HG02588 (cell line): ENCODE measurements around the gene LKAAEAR1.

Experiments used
- ATAC-seq: cut with Tn5 transposase; IDR thresholded peaks from one replicate; pipeline ENCODE4 v1.9.1; 2021; ENCODE audit warnings: mild to moderate bottlenecking, moderate library complexity; ENCODE audit not compliant: unreplicated experiment

The LKAAEAR1 gene

GRCh38 chr20:64039293-64040160 lies 44.7 kb downstream of the LKAAEAR1 start:
- no peak for ATAC-seq

DNA sequence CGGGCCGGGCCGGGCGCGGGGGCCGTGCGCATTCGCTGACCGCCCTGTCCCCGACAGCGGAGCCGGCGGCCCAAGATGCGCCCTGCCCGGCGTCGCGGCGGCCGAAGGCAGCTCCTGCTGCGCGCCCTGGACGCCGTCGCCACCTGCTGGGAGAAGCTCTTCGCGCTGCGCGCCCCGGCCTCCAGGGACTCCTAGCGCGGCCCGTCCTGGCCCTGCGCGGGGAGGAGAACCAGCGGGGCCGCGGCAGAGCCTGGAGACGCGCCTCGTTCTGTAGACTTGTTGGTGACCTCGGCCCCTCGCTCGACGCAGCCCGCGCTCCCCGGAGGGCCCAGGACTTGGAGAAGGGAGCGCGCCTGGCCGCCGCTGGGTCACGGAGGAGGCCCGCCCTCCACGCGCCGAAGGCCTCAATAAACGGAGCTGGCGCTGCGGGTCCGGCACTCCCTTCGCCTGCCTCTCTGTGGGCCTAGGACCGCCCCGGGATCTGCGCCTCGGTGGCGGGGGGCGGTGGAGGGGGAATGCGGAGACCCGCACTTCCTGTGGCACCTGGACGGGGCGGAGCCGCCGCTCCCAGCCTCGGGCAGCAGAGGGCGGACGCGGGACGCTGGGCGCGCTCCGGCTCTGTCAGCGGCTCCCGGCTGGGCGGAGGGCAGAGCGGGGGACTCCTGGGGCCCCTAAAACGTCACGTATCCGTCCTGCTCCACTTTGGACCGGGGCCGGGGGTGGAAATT lies 45.5 kb downstream of the LKAAEAR1 start:
- peak; percentile 54 for ATAC-seq

GRCh38 chr20:64038224-64038564 lies 46.0 kb downstream of the LKAAEAR1 start:
- peak; percentile 20 for ATAC-seq

- ATAC-seq = no peak
Measured at GRCh38 chr20:64037498-64038213, 46.5 kb downstream of the LKAAEAR1 start.

GRCh38 chr20:64037199-64037497 lies 47.0 kb downstream of the LKAAEAR1 start:
- ATAC-seq = no peak

DNA sequence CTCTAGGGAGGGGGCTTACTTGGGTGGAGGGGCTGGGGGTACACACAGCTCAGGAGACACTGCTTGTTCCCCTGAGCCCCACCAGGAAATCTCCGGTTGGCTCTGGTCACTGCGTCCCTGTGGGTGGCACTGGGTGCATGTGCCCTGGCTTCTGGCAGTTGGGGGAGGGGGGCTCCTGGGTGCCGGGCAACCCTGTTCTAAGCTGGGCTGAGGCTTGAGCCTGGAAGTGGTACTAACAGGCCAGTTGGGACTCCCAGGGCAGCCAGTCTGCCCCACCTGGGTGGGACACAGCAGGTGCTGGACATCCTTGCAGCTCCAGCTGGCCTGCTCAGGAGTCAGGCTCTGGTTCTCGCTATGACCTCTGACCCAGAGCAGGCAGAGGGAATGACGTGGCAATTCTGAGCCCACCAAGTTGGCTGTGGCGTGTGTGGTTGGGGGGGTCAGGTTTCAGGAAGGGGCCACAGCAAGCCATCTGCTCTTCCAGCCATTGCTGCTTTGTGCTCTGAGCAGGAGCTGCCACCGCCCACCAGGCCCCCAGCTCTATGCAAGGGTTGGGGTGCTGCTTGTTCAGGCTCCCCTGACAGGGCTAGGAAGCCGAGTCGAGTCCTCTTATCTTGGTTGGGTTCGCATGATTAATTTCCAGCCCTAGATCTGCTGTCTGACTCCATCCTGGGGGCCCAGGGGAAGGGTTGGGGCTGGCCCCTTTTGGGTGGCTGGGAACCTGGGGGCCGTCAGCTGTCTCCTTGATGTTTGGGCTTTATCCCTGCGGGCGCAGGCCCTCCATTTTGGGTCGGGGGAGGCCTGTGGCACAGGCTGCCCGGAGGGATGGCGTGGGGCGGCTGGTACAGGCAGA lies 47.6 kb downstream of the LKAAEAR1 start:
- ATAC-seq = no peak

DNA sequence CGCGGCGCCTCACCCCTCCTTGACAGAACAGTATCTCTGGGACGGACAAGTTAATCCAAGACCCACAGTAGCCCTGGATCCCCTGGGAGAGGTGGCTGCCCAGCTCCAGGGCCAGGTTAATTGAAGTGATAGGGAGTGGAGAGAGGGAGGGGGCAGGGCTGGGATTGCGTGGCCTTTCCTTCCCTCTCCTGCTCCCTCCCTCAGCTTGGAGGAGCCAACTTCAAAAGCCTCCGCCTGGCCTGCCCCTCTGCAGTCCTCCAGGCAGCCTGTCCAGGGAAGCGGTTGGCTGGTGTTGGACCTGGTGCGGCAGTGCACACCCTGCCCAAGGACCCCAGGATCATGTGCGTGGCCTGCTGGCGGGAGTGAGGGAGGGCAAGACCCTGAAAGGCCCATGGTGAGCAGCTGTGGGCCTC lies 48.3 kb downstream of the LKAAEAR1 start, which contains the start of gene C20orf204:
C20orf204 (plus strand) TSS at position 250 of the 413 bp plus-strand sequence; CDS start at position 392, 142 bp downstream.
- no peak for ATAC-seq

GRCh38 chr20:64035066-64035932 lies 48.9 kb downstream of the LKAAEAR1 start:
- ATAC-seq = no peak

GRCh38 chr20:64033981-64034493 lies 50.2 kb downstream of the LKAAEAR1 start:
- ATAC-seq = no peak
